Caco-2 (cell line): Measurements from ENCODE around the gene ADK. TPM values are rescaled to one million over a fixed set of nuclear protein-coding genes. Genes with fewer than 3 reads are reported as not detected.

ENCODE experiments used
- BruUV-seq: library from RNA; stranded (reverse); fragments of 400-500 nt; replicated peaks from 2 replicates; lab custom pipeline; 2021; lab: Mats Ljungman, UMichigan
- CTCF ChIA-PET: fragments of 300-600 bp; sonication (Branson Sonifier 250); formaldehyde crosslinking; loops from one replicate; lab custom pipeline; 2022; ENCODE audit warnings: antibody characterized with exemption; lab: Charles Lee
- POLR2A ChIA-PET: fragments of 300-600 bp; sonication (Branson Sonifier 250); formaldehyde crosslinking; loops from one replicate; lab custom pipeline; 2022; ENCODE audit warnings: antibody characterized with exemption; lab: Charles Lee
- DNase-seq, 2 experiments: peaks; one replicate each; pipeline versions ENCODE4 v3.0.0 to v3.0.0-alpha.2; 2020 to 2022
- H3K27me3 ChIP-seq: replicated peaks from 2 replicates; pipeline ENCODE4 v1.6.0; 2011; ENCODE audit warnings: low read length; ENCODE audit not compliant: control insufficient read depth, insufficient read depth
- H3K36me3 ChIP-seq: 2 replicates; pipeline ENCODE4 v1.5.1; 2011; ENCODE audit warnings: low read length; ENCODE audit not compliant: control insufficient read depth, insufficient read depth
- H3K4me1 ChIP-seq: fragments of 250-450 bp; sonication (Bioruptor Pico); 2 replicates; pipeline ENCODE4 v1.5.1; 2020; ENCODE audit warnings: mild to moderate bottlenecking
- H3K4me3 ChIP-seq: 2 replicates; pipeline ENCODE4 v1.5.1; 2011; ENCODE audit warnings: low read depth, mild to moderate bottlenecking, control low read depth, low read length
- H3K9me3 ChIP-seq: fragments of 250-450 bp; sonication (Bioruptor Pico); 2 replicates; pipeline ENCODE4 v1.5.1; 2020; ENCODE audit warnings: mild to moderate bottlenecking, moderate library complexity
- H3K27ac Mint-ChIP-seq: one replicate; pipeline ENCODE4 v1.8.0; 2022; ENCODE audit warnings: mixed read lengths; ENCODE audit not compliant: unreplicated experiment
- H3K27me3 Mint-ChIP-seq: one replicate; pipeline ENCODE4 v1.8.0; 2022; ENCODE audit warnings: mixed read lengths; ENCODE audit not compliant: insufficient read depth, unreplicated experiment
- H3K36me3 Mint-ChIP-seq: one replicate; pipeline ENCODE4 v1.8.0; 2022; ENCODE audit warnings: mild to moderate bottlenecking, mixed read lengths; ENCODE audit not compliant: insufficient read depth, unreplicated experiment
- H3K4me1 Mint-ChIP-seq: one replicate; pipeline ENCODE4 v1.8.0; 2022; ENCODE audit warnings: low read depth, mixed read lengths; ENCODE audit not compliant: unreplicated experiment
- H3K4me3 Mint-ChIP-seq: one replicate; pipeline ENCODE4 v1.8.0; 2022; ENCODE audit warnings: mild to moderate bottlenecking, moderate library complexity, mixed read lengths; ENCODE audit not compliant: unreplicated experiment
- H3K9me3 Mint-ChIP-seq: one replicate; pipeline ENCODE4 v1.8.0; 2022; ENCODE audit warnings: mixed read lengths; ENCODE audit not compliant: unreplicated experiment
- intact Hi-C: fragments of 100-400 bp; cut with micrococcal nuclease; formaldehyde crosslinking; loops from one replicate; pipeline ENCODE4 v1.10.0; 2022; ENCODE audit not compliant: unreplicated experiment
- total RNA-seq: library from RNA; stranded (reverse); gene quantifications from 2 replicates; pipeline ENCODE4 v1.2.3, GENCODE V29; 2022
- TF ChIP-seq, protein P1 (sequence below), 2 experiments: fragments of 200-600 bp in 1 of 2; IDR thresholded peaks; 1 replicate in 1 of 2; 2 replicates in 1 of 2; pipeline versions ENCODE4 v1.5.1 to v1.8.0; 2011 to 2022; ENCODE audit warnings: antibody characterized with exemption in 1 of 2, control low read depth in 1 of 2, inconsistent platforms in 1 of 2, low read depth in 1 of 2, low read length in 1 of 2, mild to moderate bottlenecking in 1 of 2, moderate library complexity in 1 of 2; ENCODE audit not compliant: insufficient read depth in 1 of 2, severe bottlenecking in 1 of 2, unreplicated experiment in 1 of 2

Gene ADK
- total RNA-seq, 1 experiment from 2014 or later, result 105 TPM

DNA sequence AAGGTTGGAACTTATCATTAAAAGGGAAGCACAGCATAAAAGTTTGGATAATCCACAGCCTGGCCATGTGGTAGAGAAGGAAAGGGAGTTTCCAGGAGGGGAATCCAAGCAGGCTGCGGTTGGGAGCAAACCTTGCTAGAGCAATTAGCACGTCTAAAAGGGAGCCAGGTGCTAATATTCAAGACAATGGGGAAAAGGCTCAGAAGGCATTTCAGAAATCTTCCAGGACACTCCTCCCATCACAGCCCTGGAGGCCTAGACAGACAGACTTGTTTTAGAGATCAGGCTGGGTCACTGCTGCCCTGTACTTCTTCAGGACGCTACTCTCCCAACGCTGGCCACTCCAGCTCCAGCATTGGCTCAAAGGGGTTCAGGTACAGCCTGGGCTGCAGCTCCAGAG is 579.2 kb downstream of the ADK start:
- Histone ChIP-seq H3K4me3 (no peak overlapping the region), H3K9me3 (no peaks in the 10 kb centered on the region), H3K4me1 (no peaks in the 10 kb centered on the region), H3K36me3 (no peaks in the 10 kb centered on the region), H3K27me3 (no peaks in the 10 kb centered on the region)
- Mint-ChIP-seq H3K4me3 (no peak overlapping the region), H3K36me3 (no peaks in the 10 kb centered on the region), H3K9me3 (peaks cover 6% of the 10 kb centered on the region), H3K4me1 (no peaks in the 10 kb centered on the region), H3K27me3 (no peaks in the 10 kb centered on the region), H3K27ac (no peak overlapping the region)
- CTCF ChIA-PET, result no interaction called here
- POLR2A ChIA-PET, result no interaction called here
- BruUV-seq, result no TSS peak
- intact Hi-C loops, result no loop called here
- TF ChIP-seq, protein P1, sequence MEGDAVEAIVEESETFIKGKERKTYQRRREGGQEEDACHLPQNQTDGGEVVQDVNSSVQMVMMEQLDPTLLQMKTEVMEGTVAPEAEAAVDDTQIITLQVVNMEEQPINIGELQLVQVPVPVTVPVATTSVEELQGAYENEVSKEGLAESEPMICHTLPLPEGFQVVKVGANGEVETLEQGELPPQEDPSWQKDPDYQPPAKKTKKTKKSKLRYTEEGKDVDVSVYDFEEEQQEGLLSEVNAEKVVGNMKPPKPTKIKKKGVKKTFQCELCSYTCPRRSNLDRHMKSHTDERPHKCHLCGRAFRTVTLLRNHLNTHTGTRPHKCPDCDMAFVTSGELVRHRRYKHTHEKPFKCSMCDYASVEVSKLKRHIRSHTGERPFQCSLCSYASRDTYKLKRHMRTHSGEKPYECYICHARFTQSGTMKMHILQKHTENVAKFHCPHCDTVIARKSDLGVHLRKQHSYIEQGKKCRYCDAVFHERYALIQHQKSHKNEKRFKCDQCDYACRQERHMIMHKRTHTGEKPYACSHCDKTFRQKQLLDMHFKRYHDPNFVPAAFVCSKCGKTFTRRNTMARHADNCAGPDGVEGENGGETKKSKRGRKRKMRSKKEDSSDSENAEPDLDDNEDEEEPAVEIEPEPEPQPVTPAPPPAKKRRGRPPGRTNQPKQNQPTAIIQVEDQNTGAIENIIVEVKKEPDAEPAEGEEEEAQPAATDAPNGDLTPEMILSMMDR (IDR thresholded peaks at IDR 0.05; ENCODE audit: insufficient read depth in 1 of 2, low read depth in 1 of 2, low read length in 1 of 2, severe bottlenecking in 1 of 2, unreplicated experiment in 1 of 2), result no peak
- no peak for DNase-seq

DNA sequence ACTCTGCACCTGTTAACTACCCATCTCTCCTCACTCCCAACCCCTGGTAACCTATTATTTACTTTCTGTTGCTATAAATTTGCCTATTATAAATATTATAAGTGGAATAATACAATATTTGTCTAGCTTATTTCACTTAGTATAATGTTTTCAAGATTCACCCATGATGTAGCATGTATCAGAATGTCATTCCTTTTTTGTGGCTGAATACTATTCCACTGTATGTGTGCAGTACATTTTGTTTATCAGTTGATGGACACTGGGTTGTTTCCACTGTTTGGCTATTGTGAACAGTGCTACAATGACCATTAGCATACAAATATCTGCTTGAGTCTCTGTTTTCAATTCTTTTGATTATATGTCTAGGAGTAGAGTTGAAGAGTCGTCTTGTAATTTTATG is 582.6 kb downstream of the ADK start:
- H3K4me1 ChIP-seq, result no peaks in the 10 kb centered on the region
- Mint-ChIP-seq H3K9me3 (peaks cover 6% of the 10 kb centered on the region), H3K36me3 (no peaks in the 10 kb centered on the region), H3K4me1 (no peaks in the 10 kb centered on the region), H3K27ac (no peak overlapping the region), H3K27me3 (no peaks in the 10 kb centered on the region), H3K4me3 (no peak overlapping the region)
- no TSS peak for BruUV-seq
- DNase-seq, result no peak
- TF ChIP-seq, protein P1 (IDR thresholded peaks at IDR 0.05; ENCODE audit: insufficient read depth in 1 of 2, low read depth in 1 of 2, low read length in 1 of 2, severe bottlenecking in 1 of 2, unreplicated experiment in 1 of 2), result no peak
- H3K4me3 ChIP-seq, result no peak overlapping the region
- intact Hi-C loops, result no loop called here
- CTCF ChIA-PET, result no interaction called here
- no peaks in the 10 kb centered on the region for H3K36me3 ChIP-seq
- no peaks in the 10 kb centered on the region for H3K27me3 ChIP-seq
- H3K9me3 ChIP-seq, result no peaks in the 10 kb centered on the region
- POLR2A ChIA-PET, result no interaction called here

DNA sequence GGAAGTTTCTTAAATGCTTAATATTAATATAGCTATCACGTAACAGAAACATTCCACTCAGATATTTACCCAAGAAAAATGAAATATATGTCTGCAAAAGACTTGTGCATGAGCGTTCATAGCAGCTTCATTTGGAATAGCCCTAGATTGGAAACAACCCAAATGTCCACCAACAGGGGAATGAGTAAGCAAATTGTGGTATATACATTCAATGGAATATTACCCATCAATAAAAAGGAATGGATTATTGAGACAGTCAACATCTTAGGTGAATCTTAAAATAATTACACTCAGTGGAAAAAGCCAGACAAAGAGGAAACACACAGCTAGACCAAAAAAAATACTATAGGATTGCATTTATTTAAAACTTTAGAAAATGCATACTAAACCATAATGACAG is 585.0 kb downstream of the ADK start:
- intact Hi-C loops, result loop anchor here (5.0 kb wide), 1 partner anchor 286 kb away; no protein-coding TSS in a partner anchor
- H3K27me3 ChIP-seq, result no peaks in the 10 kb centered on the region
- peaks cover 6% of the 10 kb centered on the region for H3K9me3 Mint-ChIP-seq
- H3K36me3 ChIP-seq, result no peaks in the 10 kb centered on the region
- ChIA-PET CTCF (interaction anchor here (0.6 kb wide), 2 partner anchors 256 to 373 kb away, joined by 3 to 4 read pairs; no protein-coding TSS in a partner anchor), POLR2A (no interaction called here)
- H3K4me1 Mint-ChIP-seq, result no peaks in the 10 kb centered on the region
- no TSS peak for BruUV-seq
- no peaks in the 10 kb centered on the region for H3K27me3 Mint-ChIP-seq
- no peaks in the 10 kb centered on the region for H3K36me3 Mint-ChIP-seq
- H3K9me3 ChIP-seq, result no peaks in the 10 kb centered on the region
- H3K4me3 ChIP-seq, result no peak overlapping the region
- H3K4me1 ChIP-seq, result no peaks in the 10 kb centered on the region
- no peak overlapping the region for H3K4me3 Mint-ChIP-seq
- no peak for DNase-seq
- no peak overlapping the region for H3K27ac Mint-ChIP-seq
- TF ChIP-seq, protein P1 (IDR thresholded peaks at IDR 0.05; ENCODE audit: insufficient read depth in 1 of 2, low read depth in 1 of 2, low read length in 1 of 2, severe bottlenecking in 1 of 2, unreplicated experiment in 1 of 2), result no peak
